Breast epithelium (tissue), 4 donors: ENCODE measurements around the gene DBP. TPM values are rescaled to one million over a fixed set of nuclear protein-coding genes. Genes with fewer than 3 reads are reported as not detected.

ENCODE experiments used
- DNase-seq, 2 donors: peaks; one replicate each; pipeline ENCODE4 v3.0.0-alpha.2; 2019; ENCODE audit warnings: low spot score in 2 of 2
- H3K27ac ChIP-seq, 2 donors: fragments of 200-600 bp; sonication (generic) in 1 of 2; one replicate each; pipeline ENCODE4 v1.5.1; 2016 to 2019; ENCODE audit warnings: mild to moderate bottlenecking in 1 of 2
- H3K27me3 ChIP-seq, 2 donors: fragments of 200-600 bp; sonication (generic) in 1 of 2; one replicate each; pipeline versions ENCODE4 v1.5.1 to v1.6.0; 2017 to 2019; ENCODE audit warnings: control low read depth in 1 of 2, mild to moderate bottlenecking in 1 of 2
- H3K36me3 ChIP-seq: fragments of 200-600 bp; one replicate; pipeline ENCODE4 v1.5.1; 2019
- H3K4me1 ChIP-seq, 2 donors: fragments of 200-600 bp; sonication (generic); one replicate each; pipeline ENCODE4 v1.5.1; 2016 to 2019; ENCODE audit warnings: control low read depth in 1 of 2
- H3K4me3 ChIP-seq, 3 donors: fragments of 200-600 bp; sonication (generic); 1 replicate in 2 of 3; 2 replicates in 1 of 3; pipeline ENCODE4 v1.5.1; 2016 to 2019; ENCODE audit warnings: mild to moderate bottlenecking in 3 of 3, moderate library complexity in 2 of 3
- H3K9me3 ChIP-seq, 2 donors: fragments of 200-600 bp; sonication (generic) in 1 of 2; one replicate each; pipeline ENCODE4 v1.5.1; 2016 to 2019; ENCODE audit warnings: control low read depth in 1 of 2
- POLR2A ChIP-seq: fragments of 450-650 bp; IDR thresholded peaks from one replicate; pipeline ENCODE4 v1.6.1; 2016; ENCODE audit warnings: antibody characterized with exemption, mild to moderate bottlenecking, moderate library complexity
- POLR2AphosphoS5 ChIP-seq, 3 donors: sonication (generic); formaldehyde crosslinking; IDR thresholded peaks; one replicate each; pipeline ENCODE4 v1.6.1; 2017; ENCODE audit warnings: antibody characterized with exemption in 3 of 3
- intact Hi-C: fragments of 100-400 bp; cut with DNase I; formaldehyde crosslinking; loops from one replicate; pipeline ENCODE4 v1.15.1; 2023; ENCODE audit warnings: low total_unique reads
- total RNA-seq, 3 donors: library from RNA; depleted of rRNA; stranded (reverse); fragments of >200 nt; gene quantifications; one replicate each; pipeline ENCODE4 v1.1.0, GENCODE V29; 2016
- TF ChIP-seq, protein P1 (sequence below), 3 donors: fragments of 450-650 bp; IDR thresholded peaks; one replicate each; pipeline ENCODE4 v1.5.1; 2016 to 2017; ENCODE audit warnings: antibody characterized with exemption in 3 of 3, mild to moderate bottlenecking in 3 of 3, moderate library complexity in 3 of 3

DBP gene
- total RNA-seq, 3 donors from 2014 or later: 3.9 to 10.8 (median 5.0) TPM

DNA sequence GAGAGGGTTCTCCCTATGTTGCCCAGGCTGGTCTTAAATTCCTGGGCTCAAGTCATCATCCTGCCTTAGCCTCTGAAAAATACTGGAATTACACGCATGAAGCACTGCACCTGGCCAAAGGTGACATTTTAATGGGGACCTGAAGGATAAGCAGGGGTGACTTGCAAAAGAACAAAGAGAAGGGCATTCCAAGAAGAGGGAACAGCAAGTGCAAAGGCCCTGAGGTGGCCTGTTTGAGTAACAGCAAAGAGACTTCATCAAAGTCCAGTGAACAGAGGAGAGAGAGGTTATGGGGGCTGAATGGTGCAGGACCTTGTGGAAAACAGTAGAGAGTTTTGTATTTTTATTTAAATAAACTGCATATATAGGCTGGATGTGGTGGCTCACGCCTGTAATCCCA is 4.7 kb upstream of the DBP start:
- Histone ChIP-seq H3K27ac (no peak overlapping the region), H3K4me3 (no peak overlapping the region), H3K36me3 (no peaks in the 10 kb centered on the region), H3K9me3 (no peaks in the 10 kb centered on the region), H3K4me1 (peaks cover 0 to 4% of the 10 kb centered on the region in 2 donors), H3K27me3 (no peaks in the 10 kb centered on the region)
- no peak for DNase-seq
- TF ChIP-seq POLR2AphosphoS5 (IDR thresholded peaks at IDR 0.05) (no peak), POLR2A (no peak)
- TF ChIP-seq, protein P1, sequence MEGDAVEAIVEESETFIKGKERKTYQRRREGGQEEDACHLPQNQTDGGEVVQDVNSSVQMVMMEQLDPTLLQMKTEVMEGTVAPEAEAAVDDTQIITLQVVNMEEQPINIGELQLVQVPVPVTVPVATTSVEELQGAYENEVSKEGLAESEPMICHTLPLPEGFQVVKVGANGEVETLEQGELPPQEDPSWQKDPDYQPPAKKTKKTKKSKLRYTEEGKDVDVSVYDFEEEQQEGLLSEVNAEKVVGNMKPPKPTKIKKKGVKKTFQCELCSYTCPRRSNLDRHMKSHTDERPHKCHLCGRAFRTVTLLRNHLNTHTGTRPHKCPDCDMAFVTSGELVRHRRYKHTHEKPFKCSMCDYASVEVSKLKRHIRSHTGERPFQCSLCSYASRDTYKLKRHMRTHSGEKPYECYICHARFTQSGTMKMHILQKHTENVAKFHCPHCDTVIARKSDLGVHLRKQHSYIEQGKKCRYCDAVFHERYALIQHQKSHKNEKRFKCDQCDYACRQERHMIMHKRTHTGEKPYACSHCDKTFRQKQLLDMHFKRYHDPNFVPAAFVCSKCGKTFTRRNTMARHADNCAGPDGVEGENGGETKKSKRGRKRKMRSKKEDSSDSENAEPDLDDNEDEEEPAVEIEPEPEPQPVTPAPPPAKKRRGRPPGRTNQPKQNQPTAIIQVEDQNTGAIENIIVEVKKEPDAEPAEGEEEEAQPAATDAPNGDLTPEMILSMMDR (IDR thresholded peaks at IDR 0.05): no peak
- intact Hi-C loops: loop anchor here (5.0 kb wide), 1 partner anchor 1125 kb away; the partner anchor contains the start of gene AP2A1

- Histone ChIP-seq H3K27me3 (no peaks in the 10 kb centered on the region), H3K9me3 (no peaks in the 10 kb centered on the region), H3K27ac (peak overlapping the region; percentile 25 to 99), H3K36me3 (no peaks in the 10 kb centered on the region), H3K4me3 (no peak overlapping the region), H3K4me1 (peaks cover 0 to 4% of the 10 kb centered on the region in 2 donors)
- intact Hi-C loops: loop anchor here (5.0 kb wide), 1 partner anchor 1128 kb away; the partner anchor contains the start of gene AP2A1
- DNase-seq: no peak
- TF ChIP-seq, protein P1 (IDR thresholded peaks at IDR 0.05): no peak
- TF ChIP-seq POLR2A (no peak), POLR2AphosphoS5 (IDR thresholded peaks at IDR 0.05) (no peak)
These were observed 2.5 kb upstream of the DBP start for GRCh38 chr19:48639483-48640375.

- TF ChIP-seq POLR2A: no peak
- TF ChIP-seq, protein P1 (IDR thresholded peaks at IDR 0.05): no peak
- TF ChIP-seq POLR2AphosphoS5 (IDR thresholded peaks at IDR 0.05): no peak
- H3K27ac ChIP-seq: peak overlapping the region; percentile 99
- peak overlapping the region; percentile 63 to 88 (median 77) for H3K4me3 ChIP-seq
- DNase-seq: peak in 1 of 2 donors; percentile 39
- H3K36me3 ChIP-seq: no peaks in the 10 kb centered on the region
- intact Hi-C loops: no loop called here
- H3K4me1 ChIP-seq: peaks cover 0 to 3% of the 10 kb centered on the region in 2 donors
- H3K27me3 ChIP-seq: no peaks in the 10 kb centered on the region
- no peaks in the 10 kb centered on the region for H3K9me3 ChIP-seq
These were observed 1.7 kb upstream of the DBP start for GRCh38 chr19:48638831-48639381.

DNA sequence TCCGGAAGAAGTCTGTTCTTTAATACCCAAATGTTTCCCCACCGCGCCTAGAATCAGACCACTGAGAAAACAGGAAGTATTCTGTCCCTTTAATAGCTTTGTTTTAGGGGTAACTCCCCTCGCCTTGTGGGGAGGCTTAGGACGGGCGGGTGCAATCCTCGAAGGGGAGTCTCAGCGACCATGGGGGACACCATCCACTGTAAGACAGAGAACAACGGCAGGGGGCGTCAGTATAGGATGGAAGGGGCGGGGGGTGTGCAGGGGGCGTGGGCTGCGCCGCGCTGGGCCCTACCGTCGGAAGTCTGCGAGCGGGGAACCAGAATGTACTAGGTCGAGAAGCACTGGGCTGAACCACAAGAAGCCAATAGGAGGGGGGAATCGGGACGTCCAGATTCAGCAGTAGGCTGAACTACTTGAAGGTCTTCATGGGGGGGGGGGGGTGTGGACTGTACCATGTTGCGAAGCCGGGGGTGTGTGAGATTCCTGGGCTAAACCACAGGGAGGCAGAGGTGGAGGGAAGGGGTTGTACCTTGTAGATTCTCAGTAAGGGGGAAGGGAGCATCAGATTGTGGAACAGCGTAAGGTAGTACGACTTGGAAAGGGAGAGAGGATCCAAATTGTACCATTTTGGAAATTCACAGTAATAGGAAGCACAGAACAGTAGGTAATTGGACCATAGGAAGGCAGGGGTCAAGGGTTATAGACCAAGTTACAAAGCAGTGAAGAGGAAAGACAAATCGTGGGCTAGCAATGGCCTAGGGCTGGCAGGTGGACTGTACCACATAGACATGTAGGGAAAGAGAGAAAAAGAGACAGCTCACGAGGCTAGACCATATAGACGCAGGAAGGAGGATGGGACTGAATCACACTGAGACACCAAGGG is 1.0 kb upstream of the DBP start:
- Histone ChIP-seq H3K4me1 (peaks cover 0 to 7% of the 10 kb centered on the region in 2 donors), H3K36me3 (no peaks in the 10 kb centered on the region), H3K9me3 (no peaks in the 10 kb centered on the region), H3K4me3 (peak overlapping the region; percentile 63 to 88 (median 77)), H3K27ac (peak overlapping the region; percentile 99), H3K27me3 (no peaks in the 10 kb centered on the region)
- TF ChIP-seq POLR2A: peak; percentile 28
- TF ChIP-seq, protein P1 (IDR thresholded peaks at IDR 0.05): peak in 2 of 3 donors; percentile 34 to 40
- peak in 2 of 3 donors; percentile 18 to 42 for TF ChIP-seq POLR2AphosphoS5 (IDR thresholded peaks at IDR 0.05)
- intact Hi-C loops: no loop called here
- DNase-seq: peak; percentile 83 to 91
